GM10266 (cell line): ENCODE data around the gene TMBIM6.
A peak's percentile ranks its signal among the peaks of the same experiment; 100 is the strongest.
"Not testable (repeated sequence)": the region's sequence is repeated elsewhere in the genome, so short reads cannot be mapped to it uniquely, and the experiment has no call there.

Experiments used
- DNase-seq: peaks from one replicate; pipeline ENCODE4 v3.0.0; 2012; ENCODE audit errors: extremely low spot score
- CTCF ChIP-seq: IDR thresholded peaks from 2 replicates; pipeline ENCODE4 v1.5.1; 2012; ENCODE audit warnings: mild to moderate bottlenecking, low read depth; ENCODE audit not compliant: control insufficient read depth, insufficient read depth; ENCODE audit errors: missing control alignments

TMBIM6 gene

GRCh38 chr12:49707812-49708147 lies 33.6 kb upstream of the TMBIM6 start:
- TF ChIP-seq CTCF = no peak
- DNase-seq = no peak

- TF ChIP-seq CTCF = no peak
Measured at GRCh38 chr12:49708851-49709250, 32.5 kb upstream of the TMBIM6 start.

GRCh38 chr12:49713952-49714351 lies 27.4 kb upstream of the TMBIM6 start:
- DNase-seq = not testable (repeated sequence)

More at GRCh38 chr12:49708851-49709250, 32.5 kb upstream of the TMBIM6 start:
- no peak for DNase-seq

GRCh38 chr12:49716553-49716952 lies 24.8 kb upstream of the TMBIM6 start:
- TF ChIP-seq CTCF = no peak
- DNase-seq = peak; percentile 37

- not testable (repeated sequence) for DNase-seq
Measured at GRCh38 chr12:49717800-49718199, 23.6 kb upstream of the TMBIM6 start.

- peak; percentile 10 for TF ChIP-seq CTCF
- DNase-seq = no peak
Measured at GRCh38 chr12:49720214-49720613, 21.1 kb upstream of the TMBIM6 start.

- DNase-seq = not testable (repeated sequence)
Measured at GRCh38 chr12:49721355-49721754, 20.0 kb upstream of the TMBIM6 start.

- TF ChIP-seq CTCF = no peak
- no peak for DNase-seq
Measured at GRCh38 chr12:49728446-49728845, 12.9 kb upstream of the TMBIM6 start.

- DNase-seq = no peak
- TF ChIP-seq CTCF = no peak
Measured at GRCh38 chr12:49730050-49730449, 11.3 kb upstream of the TMBIM6 start.
